MM.1S (cell line): Measurements from ENCODE around the gene FAM199X.

Experiments
- DNase-seq: peaks from one replicate; pipeline ENCODE4 v3.0.0-alpha.2; 2015
- H2AFZ ChIP-seq: fragments of 300-600 bp; sonication (generic); 2 replicates; pipeline ENCODE4 v1.6.0; 2016; ENCODE audit warnings: antibody characterized with exemption, low read length
- H3F3A ChIP-seq: fragments of 300-600 bp; sonication (generic); 2 replicates; pipeline ENCODE4 v1.6.1; 2016; ENCODE audit warnings: mild to moderate bottlenecking, antibody characterized with exemption, low read length, moderate library complexity, mixed read lengths; ENCODE audit not compliant: insufficient read depth
- H3K27ac ChIP-seq: fragments of 300-600 bp; sonication (generic); 2 replicates; pipeline ENCODE4 v1.5.1; 2016; ENCODE audit warnings: mild to moderate bottlenecking, low read length
- H3K27me3 ChIP-seq: fragments of 300-600 bp; sonication (generic); replicated peaks from 2 replicates; pipeline ENCODE4 v1.6.0; 2016; ENCODE audit warnings: low read length; ENCODE audit not compliant: insufficient read depth
- H3K36me3 ChIP-seq: fragments of 300-600 bp; sonication (generic); replicated peaks from 2 replicates; pipeline ENCODE4 v1.6.1; 2016; ENCODE audit warnings: mild to moderate bottlenecking, low read length, mixed read lengths; ENCODE audit not compliant: insufficient read depth
- H3K4me1 ChIP-seq: fragments of 300-600 bp; sonication (generic); 2 replicates; pipeline ENCODE4 v1.6.1; 2016; ENCODE audit warnings: low read length, mixed read lengths
- H3K4me2 ChIP-seq: fragments of 300-600 bp; sonication (generic); 2 replicates; pipeline ENCODE4 v1.6.0; 2016; ENCODE audit warnings: low read depth, low read length
- H3K4me3 ChIP-seq: fragments of 300-600 bp; sonication (generic); 2 replicates; pipeline ENCODE4 v1.5.1; 2016; ENCODE audit warnings: low read length, mixed read lengths
- H3K79me2 ChIP-seq: fragments of 300-600 bp; sonication (generic); 2 replicates; pipeline ENCODE4 v1.6.1; 2016; ENCODE audit warnings: mixed run types, low read length, mixed read lengths
- H3K9ac ChIP-seq: fragments of 300-600 bp; sonication (generic); 2 replicates; pipeline ENCODE4 v1.6.1; 2016; ENCODE audit warnings: low read length, mixed read lengths
- H3K9me2 ChIP-seq: fragments of 300-600 bp; sonication (generic); replicated peaks from 2 replicates; pipeline ENCODE4 v1.6.1; 2016; ENCODE audit warnings: mild to moderate bottlenecking, low read length, mixed read lengths; ENCODE audit not compliant: insufficient read depth
- H3K9me3 ChIP-seq: fragments of 300-600 bp; sonication (generic); replicated peaks from 2 replicates; pipeline ENCODE4 v1.6.1; 2016; ENCODE audit warnings: mild to moderate bottlenecking, low read length, mixed read lengths; ENCODE audit not compliant: insufficient read depth
- H4K20me1 ChIP-seq: fragments of 300-600 bp; sonication (generic); 2 replicates; pipeline ENCODE4 v1.6.1; 2016; ENCODE audit warnings: mild to moderate bottlenecking, low read length, moderate library complexity, mixed read lengths; ENCODE audit not compliant: insufficient read depth
- EZH2 ChIP-seq: fragments of 300-600 bp; sonication (generic); optimal IDR thresholded peaks from 2 replicates; pipeline ENCODE3; 2017; ENCODE audit warnings: low read depth, mild to moderate bottlenecking, antibody characterized with exemption, low read length, mixed read lengths
- EZH2phosphoT487 ChIP-seq: fragments of 300-600 bp; sonication (generic); IDR thresholded peaks from 2 replicates; pipeline ENCODE4 v1.6.1; 2018; ENCODE audit warnings: antibody characterized with exemption, low read length
- TF ChIP-seq, protein P1 (sequence below): fragments of 300-600 bp; sonication (generic); IDR thresholded peaks from 2 replicates; pipeline ENCODE4 v1.5.1; 2016; ENCODE audit warnings: antibody characterized with exemption, low read length, mixed read lengths

FAM199X gene

DNA sequence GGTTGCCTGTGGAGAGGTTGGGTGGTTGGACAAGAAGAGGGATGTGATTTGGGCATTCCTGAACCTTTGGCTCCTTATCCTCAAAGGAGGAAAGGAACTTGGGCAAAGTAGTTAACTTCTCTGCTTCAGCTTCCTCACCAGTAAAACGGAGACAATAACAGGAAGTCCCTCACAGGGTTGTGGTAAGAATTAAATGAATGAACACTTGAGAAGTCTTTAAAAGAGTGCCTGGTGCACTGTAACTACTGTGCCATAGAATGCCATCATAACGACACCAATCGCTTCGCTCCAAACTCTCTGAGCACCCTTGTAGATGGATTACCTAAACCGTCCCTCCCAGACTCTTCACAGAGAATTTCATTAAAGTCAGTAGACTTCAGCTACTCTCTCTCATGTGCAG lies 43.4 kb upstream of the FAM199X start:
- DNase-seq, result no peak
- H2AFZ ChIP-seq, result no peak overlapping the region
- H3K9ac ChIP-seq, result no peak overlapping the region
- TF ChIP-seq EZH2 (no peak), EZH2phosphoT487 (no peak)
- TF ChIP-seq, protein P1, sequence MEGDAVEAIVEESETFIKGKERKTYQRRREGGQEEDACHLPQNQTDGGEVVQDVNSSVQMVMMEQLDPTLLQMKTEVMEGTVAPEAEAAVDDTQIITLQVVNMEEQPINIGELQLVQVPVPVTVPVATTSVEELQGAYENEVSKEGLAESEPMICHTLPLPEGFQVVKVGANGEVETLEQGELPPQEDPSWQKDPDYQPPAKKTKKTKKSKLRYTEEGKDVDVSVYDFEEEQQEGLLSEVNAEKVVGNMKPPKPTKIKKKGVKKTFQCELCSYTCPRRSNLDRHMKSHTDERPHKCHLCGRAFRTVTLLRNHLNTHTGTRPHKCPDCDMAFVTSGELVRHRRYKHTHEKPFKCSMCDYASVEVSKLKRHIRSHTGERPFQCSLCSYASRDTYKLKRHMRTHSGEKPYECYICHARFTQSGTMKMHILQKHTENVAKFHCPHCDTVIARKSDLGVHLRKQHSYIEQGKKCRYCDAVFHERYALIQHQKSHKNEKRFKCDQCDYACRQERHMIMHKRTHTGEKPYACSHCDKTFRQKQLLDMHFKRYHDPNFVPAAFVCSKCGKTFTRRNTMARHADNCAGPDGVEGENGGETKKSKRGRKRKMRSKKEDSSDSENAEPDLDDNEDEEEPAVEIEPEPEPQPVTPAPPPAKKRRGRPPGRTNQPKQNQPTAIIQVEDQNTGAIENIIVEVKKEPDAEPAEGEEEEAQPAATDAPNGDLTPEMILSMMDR, result no peak
- H3K9me2 ChIP-seq, result no peaks in the 10 kb centered on the region
- H3K4me2 ChIP-seq, result no peak overlapping the region
- H3K4me1 ChIP-seq, result peaks cover 4% of the 10 kb centered on the region
- no peaks in the 10 kb centered on the region for H4K20me1 ChIP-seq
- no peaks in the 10 kb centered on the region for H3K27me3 ChIP-seq
- no peaks in the 10 kb centered on the region for H3K79me2 ChIP-seq
- no peaks in the 10 kb centered on the region for H3F3A ChIP-seq
- H3K9me3 ChIP-seq, result no peaks in the 10 kb centered on the region
- no peaks in the 10 kb centered on the region for H3K36me3 ChIP-seq
- H3K27ac ChIP-seq, result no peak overlapping the region
- no peak overlapping the region for H3K4me3 ChIP-seq

DNA sequence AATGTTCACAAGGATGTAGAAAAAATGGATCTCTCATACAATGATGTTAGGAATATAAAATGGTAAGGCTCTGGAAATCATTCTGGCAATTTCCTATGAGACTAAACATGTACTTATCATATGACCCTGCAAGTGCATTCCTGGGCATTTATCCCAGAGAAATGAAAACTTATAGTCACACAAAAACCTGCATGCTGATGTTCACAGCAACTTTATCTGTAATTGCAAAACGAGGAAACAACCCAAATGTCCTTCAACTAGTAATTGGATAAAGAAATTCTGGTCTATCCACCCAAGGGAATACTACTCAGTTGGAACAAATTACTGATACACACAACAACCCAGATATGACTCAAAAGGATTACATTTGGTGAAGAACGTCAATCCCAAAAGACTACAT lies 39.4 kb upstream of the FAM199X start:
- no peaks in the 10 kb centered on the region for H3K36me3 ChIP-seq
- H3K9me3 ChIP-seq, result no peaks in the 10 kb centered on the region
- no peaks in the 10 kb centered on the region for H3K27me3 ChIP-seq
- H3K4me2 ChIP-seq, result no peak overlapping the region
- H3K9me2 ChIP-seq, result no peaks in the 10 kb centered on the region
- no peak for TF ChIP-seq EZH2phosphoT487
- TF ChIP-seq, protein P1, result no peak
- no peak for TF ChIP-seq EZH2
- no peak overlapping the region for H3K9ac ChIP-seq
- no peak for DNase-seq
- H3K4me1 ChIP-seq, result no peaks in the 10 kb centered on the region
- no peaks in the 10 kb centered on the region for H3K79me2 ChIP-seq
- H3F3A ChIP-seq, result no peaks in the 10 kb centered on the region
- H4K20me1 ChIP-seq, result no peaks in the 10 kb centered on the region
- no peak overlapping the region for H3K4me3 ChIP-seq
- no peak overlapping the region for H3K27ac ChIP-seq
- H2AFZ ChIP-seq, result no peak overlapping the region

DNA sequence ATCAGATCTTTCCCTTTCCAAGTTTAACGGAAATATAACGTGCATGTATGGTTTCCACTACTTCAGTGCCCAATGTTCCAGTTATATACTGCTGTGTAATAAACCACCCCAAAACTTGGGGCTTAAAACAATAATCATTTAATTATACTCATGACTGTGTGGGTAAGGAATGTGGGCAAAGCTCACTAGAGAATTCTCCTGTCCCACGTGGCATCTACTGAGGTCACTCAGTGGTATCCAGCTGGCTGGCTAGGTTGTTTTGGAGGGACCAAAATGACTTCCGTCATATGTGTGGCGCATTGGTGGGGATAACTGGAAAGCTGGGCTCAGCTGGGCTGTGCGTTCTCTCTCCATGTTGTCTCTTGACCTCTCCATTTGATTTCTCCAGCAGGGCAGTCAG lies 35.4 kb upstream of the FAM199X start:
- Histone ChIP-seq H3K4me2 (no peak overlapping the region), H3K9ac (no peak overlapping the region), H4K20me1 (no peaks in the 10 kb centered on the region), H3F3A (no peaks in the 10 kb centered on the region), H3K27me3 (no peaks in the 10 kb centered on the region), H2AFZ (no peak overlapping the region), H3K4me1 (no peaks in the 10 kb centered on the region), H3K9me2 (no peaks in the 10 kb centered on the region), H3K27ac (no peak overlapping the region), H3K36me3 (no peaks in the 10 kb centered on the region), H3K79me2 (no peaks in the 10 kb centered on the region), H3K9me3 (no peaks in the 10 kb centered on the region), H3K4me3 (no peak overlapping the region)
- DNase-seq, result no peak
- TF ChIP-seq, protein P1, result no peak
- no peak for TF ChIP-seq EZH2phosphoT487
- no peak for TF ChIP-seq EZH2
